GM21529 (cell line): Measurements from ENCODE around the gene PLCB4.

Experiments used
- ATAC-seq: cut with Tn5 transposase; IDR thresholded peaks from one replicate; pipeline ENCODE4 v1.9.1; 2021; ENCODE audit not compliant: unreplicated experiment

PLCB4 gene

GRCh38 chr20:9508696-9509178 is 439.9 kb downstream of the PLCB4 start:
- no peak for ATAC-seq

DNA sequence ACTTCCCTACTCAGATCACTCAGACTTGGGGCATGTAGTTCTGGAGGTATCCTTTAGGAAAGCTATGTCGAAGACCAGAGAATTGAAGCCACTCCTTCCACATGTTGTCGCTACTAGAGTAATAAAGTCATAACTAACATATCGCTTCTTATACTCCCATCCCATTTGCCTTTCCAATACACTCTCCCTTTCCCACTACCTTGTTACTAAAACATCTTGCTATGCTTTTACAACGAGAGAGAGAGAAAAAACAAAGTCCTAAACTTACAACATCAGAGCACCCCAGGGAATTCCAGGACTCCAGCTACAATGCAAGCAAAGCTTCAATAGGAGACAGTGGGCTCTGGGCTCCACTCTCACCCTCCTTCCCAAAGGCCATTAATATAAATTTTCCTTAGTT is 440.4 kb downstream of the PLCB4 start:
- no peak for ATAC-seq

GRCh38 chr20:9510911-9511310 is 442.0 kb downstream of the PLCB4 start:
- ATAC-seq: peak; percentile 55

- ATAC-seq: no peak
These were observed 445.2 kb downstream of the PLCB4 start for GRCh38 chr20:9514072-9514460.

- no peak for ATAC-seq
These were observed 445.8 kb downstream of the PLCB4 start, which contains the start of gene LAMP5 for GRCh38 chr20:9514461-9515213. TSS of gene LAMP5 (plus strand) at chr20:9514590. CDS start at chr20:9514853, 263 bp downstream.

DNA sequence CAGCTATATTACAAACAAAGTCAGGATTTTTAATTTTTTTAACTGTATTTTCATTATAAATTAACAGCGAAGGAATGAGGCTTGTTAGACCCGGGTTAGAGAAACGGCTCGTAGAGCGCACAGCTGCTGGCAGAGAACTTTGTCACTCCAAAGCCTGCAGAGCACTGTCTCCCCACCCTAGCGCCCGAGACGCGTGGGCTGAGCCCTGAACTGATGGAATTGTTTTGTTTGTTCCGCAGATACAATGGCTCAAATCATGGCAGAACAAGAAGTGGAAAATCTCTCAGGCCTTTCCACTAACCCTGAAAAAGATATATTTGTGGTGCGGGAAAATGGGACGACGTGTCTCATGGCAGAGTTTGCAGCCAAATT is 446.3 kb downstream of the PLCB4 start:
- ATAC-seq: no peak

DNA sequence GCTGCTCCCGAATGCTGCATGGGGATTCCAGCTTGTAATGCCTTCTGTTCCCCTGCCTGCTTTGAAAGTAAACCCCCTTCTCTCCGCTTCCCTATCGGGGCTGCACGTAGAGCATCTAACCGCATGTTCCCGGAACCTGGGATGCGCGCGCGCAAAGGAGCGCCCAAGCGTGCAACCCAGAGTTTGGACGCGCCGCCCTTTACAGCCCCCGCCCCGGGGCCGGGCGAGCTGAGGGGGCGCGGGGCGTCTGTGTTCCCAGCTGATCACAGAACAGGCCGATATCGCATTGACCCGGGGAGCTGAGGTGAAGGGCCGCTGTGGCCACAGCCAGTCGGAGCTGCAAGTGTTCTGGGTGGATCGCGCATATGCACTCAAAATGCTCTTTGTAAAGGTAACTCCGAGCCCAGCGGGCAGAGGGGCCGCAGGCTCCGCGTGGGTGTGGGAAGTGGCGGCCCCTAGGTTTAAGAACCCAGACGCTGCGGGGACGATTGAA is 446.9 kb downstream of the PLCB4 start:
- ATAC-seq: no peak

DNA sequence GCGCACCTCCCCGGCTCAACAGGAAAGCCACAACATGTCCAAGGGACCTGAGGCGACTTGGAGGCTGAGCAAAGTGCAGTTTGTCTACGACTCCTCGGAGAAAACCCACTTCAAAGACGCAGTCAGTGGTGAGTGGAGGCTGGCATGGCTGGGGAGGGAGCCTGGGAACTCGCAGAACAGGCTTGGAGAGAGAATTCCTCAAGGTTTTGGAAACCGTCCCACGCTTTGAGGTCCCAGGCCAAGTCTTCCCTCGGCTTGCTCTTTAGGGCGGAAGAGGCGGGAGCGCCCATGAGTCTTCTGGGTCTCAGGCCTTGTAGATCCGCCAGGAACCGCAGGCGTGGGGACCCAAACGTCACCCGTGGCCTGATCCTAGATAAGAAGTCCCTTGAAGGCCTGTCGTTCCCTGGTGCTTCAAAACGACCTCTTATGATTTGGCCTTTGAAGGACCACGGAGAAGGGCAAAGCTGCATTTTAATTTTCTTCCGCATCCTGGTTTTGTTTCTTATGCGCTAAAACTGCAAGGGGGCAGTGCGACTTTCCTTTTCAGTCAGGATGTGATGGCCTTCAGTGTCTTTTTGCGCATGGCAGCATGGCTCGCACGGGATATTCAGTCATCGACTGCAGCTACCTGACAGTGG is 447.5 kb downstream of the PLCB4 start:
- ATAC-seq: no peak

DNA sequence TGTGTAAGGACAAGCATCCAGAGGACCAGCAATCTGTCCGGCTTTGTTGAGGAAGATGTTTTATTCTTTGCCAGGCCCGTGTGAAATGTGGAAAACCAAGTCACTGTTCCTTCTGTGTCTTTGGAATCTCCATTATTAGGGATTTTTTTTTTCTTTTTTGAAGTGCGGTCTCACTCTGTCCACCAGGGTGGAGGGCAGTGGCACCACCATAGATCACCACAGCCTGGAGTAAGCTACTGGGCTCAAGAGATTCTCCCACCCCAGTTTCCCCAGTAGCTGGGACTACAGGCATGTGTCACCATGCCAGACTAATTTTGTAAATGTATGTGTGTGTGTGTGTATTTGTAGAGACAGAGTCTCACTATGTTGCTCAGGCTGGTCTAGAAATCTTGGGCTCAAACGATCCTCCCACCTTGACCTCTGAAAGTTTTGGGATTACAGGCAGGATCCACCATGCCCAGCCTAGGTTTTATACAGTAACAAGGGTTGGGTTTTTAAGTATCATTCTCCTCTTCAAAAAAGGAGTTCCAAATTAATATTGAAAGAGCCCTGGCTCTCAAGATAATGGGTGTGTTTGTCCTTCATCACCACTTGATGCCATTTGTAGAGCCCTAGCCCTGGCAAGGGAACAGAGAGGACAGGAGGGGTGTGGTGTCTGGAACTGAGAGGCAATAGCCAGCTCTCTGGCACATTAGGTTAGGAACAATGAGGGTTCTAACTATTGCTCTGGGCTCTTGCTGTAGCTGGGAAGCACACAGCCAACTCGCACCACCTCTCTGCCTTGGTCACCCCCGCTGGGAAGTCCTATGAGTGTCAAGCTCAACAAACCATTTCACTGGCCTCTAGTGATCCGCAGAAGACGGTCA is 448.6 kb downstream of the PLCB4 start:
- no peak for ATAC-seq

- ATAC-seq: no peak
These were observed 449.8 kb downstream of the PLCB4 start for GRCh38 chr20:9518576-9519175.

- ATAC-seq: no peak
These were observed 451.2 kb downstream of the PLCB4 start for GRCh38 chr20:9520086-9520485.

GRCh38 chr20:9523636-9524035 is 454.7 kb downstream of the PLCB4 start:
- ATAC-seq: no peak
